ENCODE measurements around the gene RTN4RL2.
"Not testable (repeated sequence)": the region's sequence is repeated elsewhere in the genome, so short reads cannot be mapped to it uniquely, and the experiment has no call there.

The RTN4RL2 gene

DNA sequence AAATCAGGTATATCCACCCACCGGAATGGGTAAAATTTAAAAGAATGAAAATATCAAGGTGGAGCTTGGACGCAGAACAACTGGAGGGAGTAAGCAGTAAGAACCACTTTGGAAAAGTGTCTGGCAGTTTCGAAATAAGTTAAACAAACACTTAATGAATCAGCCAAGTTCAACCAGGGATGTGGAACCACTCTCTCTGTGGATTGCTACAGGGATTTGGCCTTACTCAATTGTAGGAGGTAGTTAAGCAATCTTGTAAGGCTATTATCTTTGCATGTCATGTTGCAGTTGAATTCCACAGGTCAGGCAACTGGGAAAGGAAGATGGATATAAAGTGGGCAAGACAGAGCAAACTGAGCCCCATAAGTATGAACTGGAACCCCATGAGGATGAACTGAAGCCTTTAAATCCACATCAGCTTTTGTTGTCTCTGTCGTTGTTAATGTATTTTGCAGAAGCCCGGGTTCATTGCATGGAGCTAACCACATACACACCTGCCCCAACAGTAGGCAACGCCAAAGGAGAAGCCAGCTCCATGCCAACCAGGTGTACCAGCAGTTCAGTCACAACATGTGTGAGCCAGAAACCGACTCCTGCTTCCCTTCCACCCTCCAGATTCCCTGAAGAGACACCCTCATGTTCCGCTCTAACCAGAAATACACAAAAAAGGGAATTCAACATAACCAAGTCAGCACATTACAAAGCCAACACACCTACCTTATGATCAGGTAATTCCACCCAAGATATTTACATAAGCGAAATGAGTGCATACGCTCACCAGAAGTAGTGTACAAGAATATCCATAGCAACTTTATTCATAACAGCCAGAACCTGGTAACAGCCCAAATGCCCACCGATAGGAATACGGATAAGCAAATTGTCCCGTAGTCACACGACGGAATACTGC, 25.4 kb upstream of the RTN4RL2 start:
- no peak for FAIRE-seq

- no peak for FAIRE-seq
These were observed 24.3 kb upstream of the RTN4RL2 start for GRCh38 chr11:57436031-57436430.

DNA sequence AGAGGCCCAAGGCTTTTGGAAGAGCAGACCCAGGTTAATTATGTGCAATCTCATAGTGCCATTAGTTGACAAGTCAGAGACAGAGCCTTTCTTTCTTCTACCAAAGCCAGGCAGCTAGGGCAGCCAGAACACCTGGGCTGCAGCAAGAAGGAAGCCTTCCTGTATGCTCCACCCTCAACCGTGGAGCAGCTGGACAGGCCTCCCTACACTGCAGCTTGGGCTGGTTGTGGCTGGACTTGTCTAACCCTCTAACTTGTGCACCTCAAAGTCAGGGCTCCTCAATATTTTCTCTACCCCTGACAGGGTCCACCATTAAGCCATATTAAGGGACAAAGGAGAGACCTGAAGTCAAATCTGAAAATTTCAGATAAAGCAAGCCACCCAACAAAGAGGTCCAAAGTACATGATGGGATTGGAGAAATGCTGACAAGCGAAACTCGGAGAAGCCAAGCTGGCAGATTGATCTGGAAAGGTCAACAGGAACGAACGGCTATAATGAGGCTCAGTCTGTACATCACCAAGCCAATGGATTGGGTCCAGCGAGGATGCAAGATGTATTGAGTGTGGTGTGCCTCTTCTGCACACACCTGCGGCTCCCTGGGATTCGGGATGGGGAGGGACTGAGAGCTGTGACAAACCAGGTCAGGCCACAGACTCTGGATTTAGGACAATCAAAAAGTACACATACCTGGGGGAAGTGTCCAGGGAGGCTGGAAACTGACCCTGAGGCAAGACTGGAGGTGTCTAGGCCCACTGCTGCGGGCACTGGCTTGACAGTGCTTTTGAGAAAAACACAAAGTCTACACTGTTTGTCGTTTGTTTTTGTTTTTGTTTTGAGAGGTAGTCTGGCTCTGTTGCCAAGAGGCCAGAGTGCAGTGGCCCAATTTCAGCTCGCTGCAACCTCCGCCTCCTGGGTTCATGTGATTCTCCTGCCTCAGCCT, 21.7 kb upstream of the RTN4RL2 start:
- no peak for FAIRE-seq

GRCh38 chr11:57439786-57440185, 20.5 kb upstream of the RTN4RL2 start:
- no peak for FAIRE-seq

DNA sequence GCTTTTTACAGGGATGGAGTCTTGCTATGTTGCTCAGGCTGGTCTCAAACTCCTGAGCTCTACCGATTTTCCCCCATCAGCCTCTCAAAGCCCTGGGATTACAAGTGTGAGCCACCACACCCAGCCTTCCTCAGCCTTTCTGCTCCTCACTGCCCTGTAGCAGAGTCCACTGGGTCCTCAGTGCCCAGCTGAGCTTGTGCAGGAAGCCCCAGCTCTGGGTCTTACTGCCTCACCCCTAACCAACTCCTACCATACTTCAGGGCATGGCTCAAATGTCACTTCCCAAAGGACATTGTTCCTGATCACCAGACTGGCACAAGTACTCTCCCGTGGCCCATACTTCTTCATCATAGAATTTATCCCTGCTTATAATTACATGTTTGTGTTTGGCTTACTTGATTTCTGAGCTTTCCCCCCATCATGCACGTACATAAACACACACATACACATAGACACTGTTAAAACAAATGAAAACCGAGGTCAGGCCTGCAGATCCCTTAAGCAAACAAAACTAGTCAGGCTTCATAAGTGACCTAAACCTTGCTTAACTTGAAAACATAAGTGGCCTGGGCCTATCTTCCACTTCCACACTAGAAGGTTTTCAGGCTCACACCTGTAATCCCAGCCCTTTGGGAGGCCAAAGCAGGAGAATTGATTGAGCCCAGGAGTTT, 19.4 kb upstream of the RTN4RL2 start:
- no peak for FAIRE-seq

DNA sequence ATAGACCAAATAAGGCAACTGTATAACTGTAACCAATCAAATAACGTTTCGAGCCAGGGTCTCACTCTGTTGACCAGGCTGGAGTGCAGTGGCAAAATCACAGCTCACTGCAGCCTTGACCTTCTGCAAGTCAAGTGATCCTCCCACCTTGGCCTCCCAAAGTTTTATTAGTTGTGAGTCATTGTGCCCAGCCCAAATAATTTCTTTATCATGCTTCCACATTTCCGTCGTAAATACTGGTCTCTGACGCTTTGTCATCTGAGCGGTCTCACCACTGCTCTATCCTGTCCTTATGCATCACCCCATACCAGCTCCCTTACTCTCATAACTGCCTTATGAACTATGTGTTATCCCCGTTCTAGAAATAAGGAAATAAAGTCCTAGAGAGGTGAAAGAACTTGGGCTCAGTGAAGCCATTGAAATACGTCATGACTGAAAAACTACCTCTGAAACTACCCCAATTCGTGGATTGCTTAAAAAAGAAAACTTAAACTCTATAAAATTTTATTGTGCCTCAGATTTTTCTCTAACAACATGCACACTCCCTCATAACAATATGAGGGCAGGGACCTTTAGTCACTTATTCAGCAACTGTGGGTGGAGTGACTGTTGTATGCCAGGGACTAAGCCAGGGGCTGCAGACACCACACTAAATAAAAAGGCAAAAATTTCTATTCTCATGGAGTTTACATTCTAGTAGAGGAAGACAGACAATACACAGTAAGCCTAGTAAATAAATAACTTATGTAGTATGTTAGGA, 15.8 kb upstream of the RTN4RL2 start:
- FAIRE-seq, result no peak

DNA sequence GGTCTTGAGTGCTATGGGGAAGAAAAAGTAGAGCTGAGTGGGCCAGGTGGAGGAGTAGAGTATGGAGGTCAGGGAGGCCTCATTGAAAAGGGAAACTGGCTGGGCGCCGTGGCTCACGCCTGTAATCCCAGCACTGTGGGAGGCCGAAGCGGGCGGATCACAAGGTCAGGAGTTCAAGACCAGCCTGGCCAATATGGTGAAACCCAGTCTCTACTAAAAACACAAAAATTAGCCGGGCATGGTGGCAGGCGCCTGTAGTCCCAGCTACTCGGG, 15.3 kb upstream of the RTN4RL2 start:
- not testable (repeated sequence) for FAIRE-seq

- FAIRE-seq, result no peak
These were observed 14.3 kb upstream of the RTN4RL2 start for GRCh38 chr11:57446055-57446454.

DNA sequence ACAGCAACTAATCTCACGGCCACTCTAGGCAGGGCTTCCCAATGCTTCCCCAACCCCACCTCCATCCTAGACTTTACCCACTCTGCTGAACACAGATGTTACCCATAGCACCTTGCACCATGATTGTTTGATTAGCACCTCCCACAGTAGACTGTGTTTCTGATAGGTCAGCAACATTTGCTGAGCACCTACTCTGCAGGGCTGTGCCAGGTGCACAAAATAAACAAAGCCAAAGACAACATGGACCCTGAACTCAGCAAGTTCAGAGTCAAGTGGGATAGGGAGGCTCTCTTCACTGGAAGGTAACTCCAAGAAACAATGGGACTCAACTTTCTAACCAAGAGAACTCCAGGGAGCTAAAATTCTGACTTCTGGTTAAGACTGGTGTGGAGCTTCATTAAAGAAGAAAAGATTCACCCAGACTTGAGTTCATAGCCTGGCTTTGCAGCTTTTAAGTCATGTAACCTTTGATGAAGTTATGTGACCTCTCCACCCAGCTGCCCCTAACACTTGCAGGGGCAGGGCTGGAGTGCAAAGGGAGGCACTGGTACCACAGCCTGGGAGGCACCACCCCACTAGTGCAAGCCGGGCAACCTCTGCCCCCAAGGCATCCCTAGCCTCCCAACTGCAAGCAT, 6.7 kb upstream of the RTN4RL2 start:
- no peak for FAIRE-seq

- FAIRE-seq, result peak; percentile 61
These were observed 3.2 kb upstream of the RTN4RL2 start for GRCh38 chr11:57456960-57457642.

DNA sequence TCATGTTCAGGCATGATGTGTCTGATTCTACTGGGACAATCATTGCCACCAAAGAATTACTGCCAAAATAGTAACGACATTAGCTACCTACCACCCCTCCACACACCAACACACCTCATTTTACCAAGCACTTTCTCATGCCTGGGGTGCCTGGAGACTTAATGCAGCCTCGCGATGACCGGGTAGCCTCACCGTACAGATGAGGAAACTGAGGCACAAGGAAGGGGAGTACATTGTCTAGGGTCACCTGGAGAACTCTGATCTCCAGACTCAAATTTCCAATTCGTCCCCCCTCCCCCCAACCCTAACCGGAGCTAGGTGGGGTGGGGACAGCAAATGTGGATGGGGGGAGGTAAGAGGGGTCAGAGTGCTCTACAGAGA, 2.7 kb upstream of the RTN4RL2 start:
- no peak for FAIRE-seq

DNA sequence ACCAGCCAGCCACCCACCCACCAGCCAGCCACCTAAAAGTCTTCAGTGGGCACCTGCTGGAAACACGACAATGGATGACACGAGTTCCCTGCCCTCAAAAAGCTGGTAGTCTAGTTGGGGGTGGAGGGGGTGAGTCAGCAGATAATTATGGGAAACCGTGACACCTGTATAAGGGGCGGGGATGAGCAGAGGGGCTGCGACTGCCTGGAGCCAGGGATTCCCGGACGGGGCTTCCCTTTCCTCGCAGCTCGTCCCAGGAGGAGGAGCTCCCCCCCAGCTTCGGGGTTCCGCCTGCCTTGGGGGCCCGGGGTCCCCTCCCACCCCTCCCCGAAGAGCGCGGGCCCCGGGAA, 2.3 kb upstream of the RTN4RL2 start:
- FAIRE-seq, result no peak

DNA sequence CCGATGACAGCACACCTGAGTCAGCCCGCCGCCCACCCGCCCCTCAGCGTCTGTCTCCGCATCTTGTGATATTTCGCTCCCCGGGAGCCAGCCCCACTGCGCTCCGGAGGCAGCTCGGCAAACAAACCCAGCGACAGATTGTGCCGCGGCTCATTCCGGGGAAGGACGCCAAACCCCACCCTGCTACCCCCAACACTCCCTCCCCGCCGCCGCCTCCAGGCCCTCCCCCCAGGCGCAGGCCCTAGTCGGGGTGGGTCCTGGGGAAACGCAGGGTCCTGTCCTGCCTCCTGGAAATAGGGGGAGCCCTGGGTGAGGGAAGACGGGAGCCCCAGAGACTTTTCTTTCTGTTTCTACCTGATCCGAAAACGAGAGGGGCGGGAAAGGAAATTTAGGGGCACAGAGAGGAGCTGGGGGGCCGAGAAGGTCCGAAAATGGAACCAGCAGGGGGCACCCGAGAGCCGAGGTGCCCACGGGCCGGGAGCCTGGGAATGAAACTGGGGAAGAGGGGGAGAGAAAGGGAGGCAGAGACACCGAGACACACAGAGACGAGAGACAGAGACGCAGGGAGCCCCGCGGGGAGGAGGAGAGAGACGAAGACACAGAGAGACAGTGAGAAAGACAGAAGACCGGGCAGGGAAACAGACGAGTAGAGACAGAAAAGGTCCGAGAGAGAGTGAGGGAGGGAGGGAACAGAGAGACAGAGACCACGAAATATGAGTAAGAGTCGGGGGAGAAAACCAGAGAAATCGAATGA, 1.7 kb upstream of the RTN4RL2 start:
- no peak for FAIRE-seq

DNA sequence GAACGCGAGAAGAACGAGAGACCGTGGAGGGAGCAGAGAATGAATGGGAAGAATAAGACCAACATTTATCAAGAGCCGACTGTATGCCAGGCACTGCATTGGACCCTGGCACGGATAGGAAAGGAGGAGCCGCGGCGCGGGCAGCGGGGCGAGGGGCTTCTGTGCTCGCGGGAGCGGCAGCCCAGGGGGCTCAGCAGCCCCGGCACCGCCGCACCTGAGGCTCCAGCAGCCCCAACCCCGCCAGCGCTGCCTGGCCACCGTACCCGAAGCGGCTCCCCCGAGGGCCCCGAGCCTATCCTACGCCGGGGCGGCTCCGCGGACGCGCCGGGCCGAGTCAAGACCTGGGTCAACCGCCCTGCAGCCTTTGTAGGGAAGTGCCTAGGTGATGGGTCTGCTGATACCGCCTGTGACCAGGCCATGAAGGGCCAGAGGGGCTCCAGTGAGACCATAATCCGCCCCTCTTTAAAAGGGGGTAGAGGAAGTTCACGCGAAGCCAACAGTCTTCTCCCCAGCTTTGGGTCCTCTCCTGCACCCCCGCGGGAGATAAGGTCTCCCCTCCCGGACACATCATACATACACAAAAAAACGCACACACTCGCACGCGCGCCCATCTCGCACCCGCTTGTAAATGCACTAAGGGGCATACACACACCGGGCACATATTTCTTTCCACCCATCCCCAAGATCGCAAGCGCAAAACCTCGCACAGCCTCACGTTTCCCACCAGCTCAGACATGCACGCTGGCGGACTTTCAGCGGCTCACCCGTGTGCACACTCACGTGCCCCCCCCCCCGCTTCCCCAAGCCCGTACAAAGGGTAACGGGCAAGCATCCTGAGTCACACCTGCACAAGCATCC, 935 bp upstream of the RTN4RL2 start:
- no peak for FAIRE-seq

GRCh38 chr11:57460758-57461749, 726 bp downstream of the RTN4RL2 start:
- FAIRE-seq, result no peak

- FAIRE-seq, result no peak
These were observed 1.6 kb downstream of the RTN4RL2 start for GRCh38 chr11:57461841-57462489.

- no peak for FAIRE-seq
These were observed 2.3 kb downstream of the RTN4RL2 start for GRCh38 chr11:57462597-57462996.
